GM20000 (cell line): ENCODE data around the gene TESMIN.

Experiments
- DNase-seq: peaks from one replicate; pipeline ENCODE4 v3.0.0; 2012; ENCODE audit warnings: low spot score
- TF ChIP-seq, protein P1 (sequence below): IDR thresholded peaks from 2 replicates; pipeline ENCODE4 v1.5.1; 2012; ENCODE audit warnings: mild to moderate bottlenecking, control low read depth; ENCODE audit errors: extremely low read depth, missing control alignments

Gene TESMIN

GRCh38 chr11:68663482-68664010, 87.8 kb downstream of the TESMIN start:
- TF ChIP-seq, protein P1, sequence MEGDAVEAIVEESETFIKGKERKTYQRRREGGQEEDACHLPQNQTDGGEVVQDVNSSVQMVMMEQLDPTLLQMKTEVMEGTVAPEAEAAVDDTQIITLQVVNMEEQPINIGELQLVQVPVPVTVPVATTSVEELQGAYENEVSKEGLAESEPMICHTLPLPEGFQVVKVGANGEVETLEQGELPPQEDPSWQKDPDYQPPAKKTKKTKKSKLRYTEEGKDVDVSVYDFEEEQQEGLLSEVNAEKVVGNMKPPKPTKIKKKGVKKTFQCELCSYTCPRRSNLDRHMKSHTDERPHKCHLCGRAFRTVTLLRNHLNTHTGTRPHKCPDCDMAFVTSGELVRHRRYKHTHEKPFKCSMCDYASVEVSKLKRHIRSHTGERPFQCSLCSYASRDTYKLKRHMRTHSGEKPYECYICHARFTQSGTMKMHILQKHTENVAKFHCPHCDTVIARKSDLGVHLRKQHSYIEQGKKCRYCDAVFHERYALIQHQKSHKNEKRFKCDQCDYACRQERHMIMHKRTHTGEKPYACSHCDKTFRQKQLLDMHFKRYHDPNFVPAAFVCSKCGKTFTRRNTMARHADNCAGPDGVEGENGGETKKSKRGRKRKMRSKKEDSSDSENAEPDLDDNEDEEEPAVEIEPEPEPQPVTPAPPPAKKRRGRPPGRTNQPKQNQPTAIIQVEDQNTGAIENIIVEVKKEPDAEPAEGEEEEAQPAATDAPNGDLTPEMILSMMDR = no peak
- no peak for DNase-seq

GRCh38 chr11:68661697-68662603, 89.4 kb downstream of the TESMIN start:
- TF ChIP-seq, protein P1 = no peak
- DNase-seq = no peak

DNA sequence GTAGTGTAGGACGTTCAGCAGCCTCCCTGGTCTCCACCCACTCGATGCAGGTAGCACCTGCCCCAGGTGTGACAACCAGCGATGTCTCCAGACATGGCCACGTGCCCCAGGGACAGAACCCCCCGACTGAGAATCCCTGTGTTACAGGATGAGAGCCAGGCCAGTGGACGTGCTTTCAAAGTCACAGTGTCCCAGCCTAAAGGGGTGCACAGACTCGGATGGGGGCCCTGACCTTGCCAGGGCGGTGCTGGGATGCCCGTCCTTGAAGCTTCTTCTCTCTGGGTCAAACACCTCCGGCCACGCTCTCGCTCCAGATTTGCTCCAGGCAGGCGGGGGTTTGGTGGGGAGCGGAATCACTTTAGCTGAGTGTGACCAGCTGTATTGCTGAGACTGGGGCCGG, 90.3 kb downstream of the TESMIN start:
- DNase-seq = no peak
- TF ChIP-seq, protein P1 = no peak

GRCh38 chr11:68660066-68660810, 91.1 kb downstream of the TESMIN start:
- TF ChIP-seq, protein P1 = no peak
- no peak for DNase-seq

GRCh38 chr11:68659158-68659921, 92.0 kb downstream of the TESMIN start:
- no peak for DNase-seq
- TF ChIP-seq, protein P1 = no peak

DNA sequence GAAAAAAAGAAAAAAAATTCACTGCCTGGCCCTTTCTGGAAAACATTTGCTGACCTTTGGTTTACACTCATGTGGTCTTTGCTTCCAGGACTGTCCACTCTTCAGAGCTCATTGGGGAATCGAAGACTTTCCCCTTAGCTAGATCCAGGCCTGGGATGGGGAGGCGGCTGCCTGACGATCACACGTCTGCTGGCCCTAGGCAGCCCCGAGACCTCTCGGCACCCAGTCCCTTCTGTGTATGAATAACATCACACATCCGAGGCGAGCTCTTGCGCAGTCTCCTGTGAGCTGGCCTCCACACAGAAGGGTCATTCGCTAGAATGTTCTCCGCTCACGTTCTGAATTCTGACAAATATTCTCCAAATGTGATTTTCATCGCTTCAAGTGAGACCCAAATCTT, 92.7 kb downstream of the TESMIN start:
- DNase-seq = no peak
- TF ChIP-seq, protein P1 = no peak

- no peak for DNase-seq
- TF ChIP-seq, protein P1 = no peak
Measured at GRCh38 chr11:68658097-68658496, 93.2 kb downstream of the TESMIN start.
